ENCODE results near the gene ANKDD1B.
"Not testable (repeated sequence)": the region's sequence is repeated elsewhere in the genome, so short reads cannot be mapped to it uniquely, and the experiment has no call there.

ANKDD1B gene

DNA sequence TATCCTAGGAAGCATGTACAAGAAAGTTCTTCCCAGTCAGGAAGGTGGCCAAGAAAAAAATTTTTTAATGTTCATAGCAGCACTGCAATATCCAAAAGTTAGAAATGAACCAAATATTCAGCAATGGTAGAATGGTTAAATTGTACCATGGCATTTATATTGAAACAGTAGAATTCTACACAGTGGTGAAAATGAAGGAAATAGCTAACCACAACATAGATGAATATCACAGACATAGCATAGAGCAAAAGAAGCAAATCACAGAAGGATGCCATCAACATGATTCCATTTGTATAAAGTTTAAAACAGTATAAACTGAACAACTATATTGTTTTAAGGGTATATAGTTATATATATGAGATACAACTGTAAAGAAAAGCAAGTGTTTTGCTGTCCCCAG is 10.7 kb upstream of the ANKDD1B start:
- no peak overlapping the region for H3K9ac ChIP-seq (ENCODE audit: low read depth in 1 of 2, low read length in 2 of 2)
- no peaks in the 10 kb centered on the region for H3K4me1 ChIP-seq (ENCODE audit: control insufficient read depth in 1 of 2, insufficient read depth in 2 of 2, low read length in 2 of 2)
- H3K27ac ChIP-seq (ENCODE audit: low read depth, low read length) = no peak overlapping the region
- no peaks in the 10 kb centered on the region for H3K9me3 ChIP-seq (ENCODE audit: control insufficient read depth in 1 of 2, low read length in 2 of 2)
- no peak overlapping the region for H3K4me3 ChIP-seq (ENCODE audit: low read depth in 1 of 2, low read length in 2 of 2)
- H3K36me3 ChIP-seq (ENCODE audit: control insufficient read depth in 1 of 2, insufficient read depth in 2 of 2, low read length in 2 of 2) = peaks cover 0 to 7% of the 10 kb centered on the region in 2 donors
- no peaks in the 10 kb centered on the region for H3K27me3 ChIP-seq (ENCODE audit: control insufficient read depth in 1 of 2, insufficient read depth in 2 of 2, low read length in 2 of 2)

DNA sequence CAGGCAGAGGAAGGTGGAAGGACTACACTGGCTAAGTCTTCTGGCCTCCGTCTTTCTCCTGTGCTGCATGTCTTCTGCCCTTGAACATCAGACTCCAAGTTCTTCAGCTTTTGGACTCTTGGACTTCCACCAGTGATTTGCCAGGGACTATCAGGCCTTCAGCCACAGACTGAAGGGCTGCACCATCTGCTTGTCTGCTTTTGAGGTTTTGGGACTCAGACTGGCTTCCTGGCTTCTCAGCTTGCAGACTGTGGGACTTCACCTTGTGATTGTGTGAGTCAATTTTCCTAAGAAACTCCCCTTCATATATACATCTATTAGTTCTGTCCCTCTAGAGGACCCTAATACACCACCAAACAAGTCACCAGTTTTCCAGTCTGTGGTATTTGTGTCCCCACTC is 9.7 kb upstream of the ANKDD1B start:
- Histone ChIP-seq H3K9me3 (ENCODE audit: control insufficient read depth in 1 of 2, low read length in 2 of 2) (no peaks in the 10 kb centered on the region), H3K36me3 (ENCODE audit: control insufficient read depth in 1 of 2, insufficient read depth in 2 of 2, low read length in 2 of 2) (peaks cover 0 to 7% of the 10 kb centered on the region in 2 donors), H3K27me3 (ENCODE audit: control insufficient read depth in 1 of 2, insufficient read depth in 2 of 2, low read length in 2 of 2) (no peaks in the 10 kb centered on the region), H3K4me1 (ENCODE audit: control insufficient read depth in 1 of 2, insufficient read depth in 2 of 2, low read length in 2 of 2) (no peaks in the 10 kb centered on the region), H3K4me3 (ENCODE audit: low read depth in 1 of 2, low read length in 2 of 2) (no peak overlapping the region), H3K27ac (ENCODE audit: low read depth, low read length) (no peak overlapping the region), H3K9ac (ENCODE audit: low read depth in 1 of 2, low read length in 2 of 2) (no peak overlapping the region)

DNA sequence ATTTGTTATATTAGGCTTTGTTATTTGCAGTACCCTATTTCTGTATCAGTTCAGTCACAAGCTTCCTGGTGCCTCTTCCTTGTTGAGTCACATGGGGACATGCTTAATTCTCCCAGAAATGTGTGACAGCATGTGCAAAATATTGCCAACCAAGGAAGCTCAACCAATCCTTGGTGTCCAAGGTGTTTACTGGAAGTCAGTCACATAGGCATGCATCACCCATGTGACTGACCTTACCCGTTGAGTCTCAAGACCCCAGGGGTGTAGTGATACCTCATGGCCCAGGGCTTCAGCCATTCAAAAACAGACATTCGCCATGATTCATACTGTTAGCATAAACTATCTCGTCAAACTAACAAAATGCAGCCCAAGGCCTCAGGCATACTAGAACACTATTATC is 9.3 kb upstream of the ANKDD1B start:
- H3K27me3 ChIP-seq (ENCODE audit: control insufficient read depth in 1 of 2, insufficient read depth in 2 of 2, low read length in 2 of 2) = no peaks in the 10 kb centered on the region
- no peak overlapping the region for H3K4me3 ChIP-seq (ENCODE audit: low read depth in 1 of 2, low read length in 2 of 2)
- no peaks in the 10 kb centered on the region for H3K9me3 ChIP-seq (ENCODE audit: control insufficient read depth in 1 of 2, low read length in 2 of 2)
- no peak overlapping the region for H3K27ac ChIP-seq (ENCODE audit: low read depth, low read length)
- H3K9ac ChIP-seq (ENCODE audit: low read depth in 1 of 2, low read length in 2 of 2) = no peak overlapping the region
- H3K4me1 ChIP-seq (ENCODE audit: control insufficient read depth in 1 of 2, insufficient read depth in 2 of 2, low read length in 2 of 2) = no peaks in the 10 kb centered on the region
- H3K36me3 ChIP-seq (ENCODE audit: control insufficient read depth in 1 of 2, insufficient read depth in 2 of 2, low read length in 2 of 2) = peaks cover 0 to 7% of the 10 kb centered on the region in 2 donors

DNA sequence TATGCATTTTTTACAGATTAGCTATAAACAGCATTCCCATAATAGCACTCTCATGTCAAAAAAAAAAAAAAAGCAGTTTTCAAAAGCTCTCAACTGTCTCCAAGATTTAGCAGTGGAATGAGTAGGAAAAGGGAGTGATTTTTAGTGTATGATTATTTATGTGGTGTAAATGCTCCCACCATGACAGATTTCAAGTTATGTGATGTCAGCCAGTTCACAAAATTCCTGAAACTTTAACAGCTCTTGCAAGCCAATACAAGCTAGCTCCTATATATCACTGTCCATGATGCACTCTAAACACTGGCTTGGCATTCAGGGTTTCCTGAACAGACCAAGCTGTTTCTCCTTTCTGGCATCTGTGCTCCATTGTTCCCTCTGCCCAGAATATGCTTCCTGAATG is 7.9 kb upstream of the ANKDD1B start:
- Histone ChIP-seq H3K9me3 (ENCODE audit: control insufficient read depth in 1 of 2, low read length in 2 of 2) (no peaks in the 10 kb centered on the region), H3K27me3 (ENCODE audit: control insufficient read depth in 1 of 2, insufficient read depth in 2 of 2, low read length in 2 of 2) (no peaks in the 10 kb centered on the region), H3K27ac (ENCODE audit: low read depth, low read length) (no peak overlapping the region), H3K36me3 (ENCODE audit: control insufficient read depth in 1 of 2, insufficient read depth in 2 of 2, low read length in 2 of 2) (peaks cover 0 to 4% of the 10 kb centered on the region in 2 donors), H3K4me1 (ENCODE audit: control insufficient read depth in 1 of 2, insufficient read depth in 2 of 2, low read length in 2 of 2) (no peaks in the 10 kb centered on the region), H3K9ac (ENCODE audit: low read depth in 1 of 2, low read length in 2 of 2) (no peak overlapping the region), H3K4me3 (ENCODE audit: low read depth in 1 of 2, low read length in 2 of 2) (no peak overlapping the region)

DNA sequence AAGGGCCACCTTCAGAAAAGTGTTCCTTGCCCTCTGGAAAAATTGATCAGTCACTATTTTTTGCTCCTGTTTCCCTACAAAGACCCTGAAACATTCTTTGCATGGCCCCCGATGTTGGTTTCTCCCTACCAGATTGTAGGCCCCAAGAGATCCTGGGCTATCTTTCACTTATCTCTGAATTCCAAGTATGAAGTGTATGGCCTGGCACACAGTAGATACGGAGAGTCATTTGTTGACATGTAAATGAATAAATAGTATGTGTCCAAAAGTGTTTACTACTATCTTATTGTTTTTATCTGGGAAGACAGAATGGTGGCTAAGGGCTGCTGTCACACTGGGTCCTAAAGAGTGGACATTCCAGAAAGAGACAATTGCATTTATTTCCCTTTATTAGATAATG is 7.4 kb upstream of the ANKDD1B start:
- no peak overlapping the region for H3K27ac ChIP-seq (ENCODE audit: low read depth, low read length)
- no peak overlapping the region for H3K4me3 ChIP-seq (ENCODE audit: low read depth in 1 of 2, low read length in 2 of 2)
- H3K4me1 ChIP-seq (ENCODE audit: control insufficient read depth in 1 of 2, insufficient read depth in 2 of 2, low read length in 2 of 2) = no peaks in the 10 kb centered on the region
- no peaks in the 10 kb centered on the region for H3K27me3 ChIP-seq (ENCODE audit: control insufficient read depth in 1 of 2, insufficient read depth in 2 of 2, low read length in 2 of 2)
- H3K9me3 ChIP-seq (ENCODE audit: control insufficient read depth in 1 of 2, low read length in 2 of 2) = no peaks in the 10 kb centered on the region
- H3K36me3 ChIP-seq (ENCODE audit: control insufficient read depth in 1 of 2, insufficient read depth in 2 of 2, low read length in 2 of 2) = peaks cover 0 to 4% of the 10 kb centered on the region in 2 donors
- H3K9ac ChIP-seq (ENCODE audit: low read depth in 1 of 2, low read length in 2 of 2) = no peak overlapping the region

DNA sequence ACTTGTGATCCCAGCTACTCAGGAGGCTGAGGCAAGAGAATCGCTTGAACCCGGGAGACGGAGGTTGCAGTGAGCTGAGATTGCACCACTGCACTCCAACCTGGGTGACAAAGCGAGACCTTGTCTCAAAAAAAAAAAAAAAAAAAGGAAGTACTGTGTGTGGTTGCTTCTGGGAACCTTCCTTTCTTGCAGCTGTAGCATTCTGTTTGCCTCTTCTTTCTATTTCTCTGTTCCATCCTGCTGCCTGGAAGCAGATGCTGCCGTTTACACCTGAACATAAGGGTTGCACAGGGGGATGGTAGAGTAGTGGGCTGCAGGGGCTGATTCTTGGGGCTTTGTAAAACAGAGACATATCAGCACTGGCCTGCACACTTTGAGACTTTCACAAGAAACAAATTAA is 3.9 kb upstream of the ANKDD1B start:
- not testable (repeated sequence) for H3K36me3 ChIP-seq (ENCODE audit: control insufficient read depth in 1 of 2, insufficient read depth in 2 of 2, low read length in 2 of 2); H3K9me3 ChIP-seq (ENCODE audit: control insufficient read depth in 1 of 2, low read length in 2 of 2); H3K4me1 ChIP-seq (ENCODE audit: control insufficient read depth in 1 of 2, insufficient read depth in 2 of 2, low read length in 2 of 2); H3K9ac ChIP-seq (ENCODE audit: low read depth in 1 of 2, low read length in 2 of 2); H3K4me3 ChIP-seq (ENCODE audit: low read depth in 1 of 2, low read length in 2 of 2); H3K27me3 ChIP-seq (ENCODE audit: control insufficient read depth in 1 of 2, insufficient read depth in 2 of 2, low read length in 2 of 2); H3K27ac ChIP-seq (ENCODE audit: low read depth, low read length)

DNA sequence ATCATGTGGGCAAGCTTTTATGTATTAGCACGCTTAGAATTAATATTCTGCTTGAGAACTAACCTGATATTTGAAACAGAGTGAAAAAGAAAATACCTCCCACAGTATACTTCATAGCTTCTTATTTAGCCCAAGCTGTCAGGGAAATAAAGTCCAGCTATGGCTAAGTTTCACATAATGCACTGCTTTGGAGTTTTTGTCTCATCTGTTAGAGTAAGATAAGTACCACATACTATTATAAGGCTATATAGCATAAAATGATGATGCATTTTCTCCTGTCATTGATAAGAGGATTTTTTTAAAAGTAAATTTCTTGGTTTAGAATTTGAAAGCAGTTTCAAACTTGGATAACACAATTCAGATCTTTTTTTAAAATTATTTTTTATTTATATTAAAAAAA is 2.4 kb upstream of the ANKDD1B start:
- no peak overlapping the region for H3K27ac ChIP-seq (ENCODE audit: low read depth, low read length)
- no peak overlapping the region for H3K4me3 ChIP-seq (ENCODE audit: low read depth in 1 of 2, low read length in 2 of 2)
- H3K27me3 ChIP-seq (ENCODE audit: control insufficient read depth in 1 of 2, insufficient read depth in 2 of 2, low read length in 2 of 2) = no peaks in the 10 kb centered on the region
- H3K4me1 ChIP-seq (ENCODE audit: control insufficient read depth in 1 of 2, insufficient read depth in 2 of 2, low read length in 2 of 2) = peaks cover 0 to 12% of the 10 kb centered on the region in 2 donors
- no peaks in the 10 kb centered on the region for H3K9me3 ChIP-seq (ENCODE audit: control insufficient read depth in 1 of 2, low read length in 2 of 2)
- H3K36me3 ChIP-seq (ENCODE audit: control insufficient read depth in 1 of 2, insufficient read depth in 2 of 2, low read length in 2 of 2) = no peaks in the 10 kb centered on the region
- H3K9ac ChIP-seq (ENCODE audit: low read depth in 1 of 2, low read length in 2 of 2) = no peak overlapping the region

DNA sequence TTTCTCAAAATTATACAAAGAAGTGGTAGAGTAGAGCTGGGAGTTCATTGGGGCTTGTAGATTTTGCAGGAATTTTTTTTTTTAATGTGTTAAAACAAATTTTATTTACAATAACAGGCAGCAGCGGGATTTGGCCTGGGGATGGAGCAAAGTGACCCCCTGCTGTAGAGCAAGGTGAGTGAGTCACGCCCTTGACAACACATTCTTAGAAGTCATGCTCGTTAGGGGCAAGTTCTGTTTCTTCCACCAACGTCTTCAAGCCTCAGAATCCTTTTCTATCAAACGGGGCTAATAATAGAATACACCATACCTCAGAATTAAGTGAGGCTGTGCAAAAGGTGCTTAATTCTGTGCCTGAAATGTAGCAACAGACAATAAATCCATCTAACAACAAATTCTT is 1.1 kb upstream of the ANKDD1B start:
- H3K27me3 ChIP-seq (ENCODE audit: control insufficient read depth in 1 of 2, insufficient read depth in 2 of 2, low read length in 2 of 2) = no peaks in the 10 kb centered on the region
- H3K9me3 ChIP-seq (ENCODE audit: control insufficient read depth in 1 of 2, low read length in 2 of 2) = no peaks in the 10 kb centered on the region
- H3K9ac ChIP-seq (ENCODE audit: low read depth in 1 of 2, low read length in 2 of 2) = no peak overlapping the region
- no peaks in the 10 kb centered on the region for H3K36me3 ChIP-seq (ENCODE audit: control insufficient read depth in 1 of 2, insufficient read depth in 2 of 2, low read length in 2 of 2)
- H3K4me1 ChIP-seq (ENCODE audit: control insufficient read depth in 1 of 2, insufficient read depth in 2 of 2, low read length in 2 of 2) = peaks cover 5 to 15% of the 10 kb centered on the region in 2 donors
- no peak overlapping the region for H3K4me3 ChIP-seq (ENCODE audit: low read depth in 1 of 2, low read length in 2 of 2)
- no peak overlapping the region for H3K27ac ChIP-seq (ENCODE audit: low read depth, low read length)

DNA sequence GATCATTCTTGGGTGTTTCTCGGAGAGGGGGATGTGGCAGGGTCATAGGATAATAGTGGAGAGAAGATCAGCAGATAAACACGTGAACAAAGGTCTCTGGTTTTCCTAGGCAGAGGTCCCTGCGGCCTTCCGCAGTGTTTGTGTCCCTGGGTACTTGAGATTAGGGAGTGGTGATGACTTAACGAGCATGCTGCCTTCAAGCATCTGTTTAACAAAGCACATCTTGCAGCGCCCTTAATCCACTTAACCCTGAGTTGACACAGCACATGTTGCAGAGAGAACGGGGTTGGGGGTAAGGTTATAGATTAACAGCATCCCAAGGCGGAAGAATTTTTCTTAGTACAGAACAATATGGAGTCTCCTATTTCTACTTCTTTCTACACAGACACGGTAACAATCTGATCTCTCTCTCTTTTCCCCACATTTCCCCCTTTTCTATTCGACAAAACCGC is 368 bp upstream of the ANKDD1B start:
- Histone ChIP-seq H3K9ac (ENCODE audit: low read depth in 1 of 2, low read length in 2 of 2) (peak overlapping the region; percentile 48 to 69), H3K4me3 (ENCODE audit: low read depth in 1 of 2, low read length in 2 of 2) (peak overlapping the region; percentile 76 to 78), H3K4me1 (ENCODE audit: control insufficient read depth in 1 of 2, insufficient read depth in 2 of 2, low read length in 2 of 2) (peaks cover 5 to 15% of the 10 kb centered on the region in 2 donors)
- not testable (repeated sequence) for H3K27me3 ChIP-seq (ENCODE audit: control insufficient read depth in 1 of 2, insufficient read depth in 2 of 2, low read length in 2 of 2); H3K36me3 ChIP-seq (ENCODE audit: control insufficient read depth in 1 of 2, insufficient read depth in 2 of 2, low read length in 2 of 2); H3K27ac ChIP-seq (ENCODE audit: low read depth, low read length); H3K9me3 ChIP-seq (ENCODE audit: control insufficient read depth in 1 of 2, low read length in 2 of 2)

DNA sequence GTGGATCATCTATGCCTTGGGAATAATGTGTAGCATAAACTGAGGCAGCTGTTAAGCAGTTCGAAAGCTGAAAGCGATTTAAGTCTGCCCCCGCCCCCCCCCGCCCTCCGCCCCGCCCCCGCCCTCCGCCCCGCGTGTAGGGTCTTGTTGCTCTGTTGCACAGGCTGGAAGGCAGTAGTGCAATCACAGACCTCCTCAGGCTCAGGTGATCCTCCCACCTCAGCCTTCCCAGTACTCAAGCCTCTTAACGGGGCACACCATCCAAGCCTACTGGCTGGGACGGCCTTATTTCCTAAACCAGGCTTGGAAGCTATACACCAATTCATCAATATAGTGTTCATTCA is 945 bp downstream of the ANKDD1B start:
- H3K9ac ChIP-seq (ENCODE audit: low read depth in 1 of 2, low read length in 2 of 2) = no peak overlapping the region
- H3K9me3 ChIP-seq (ENCODE audit: control insufficient read depth in 1 of 2, low read length in 2 of 2) = no peaks in the 10 kb centered on the region
- H3K27ac ChIP-seq (ENCODE audit: low read depth, low read length) = no peak overlapping the region
- peaks cover 14 to 19% of the 10 kb centered on the region in 2 donors for H3K4me1 ChIP-seq (ENCODE audit: control insufficient read depth in 1 of 2, insufficient read depth in 2 of 2, low read length in 2 of 2)
- H3K4me3 ChIP-seq (ENCODE audit: low read depth in 1 of 2, low read length in 2 of 2) = peak overlapping the region; percentile 76 to 78
- no peaks in the 10 kb centered on the region for H3K36me3 ChIP-seq (ENCODE audit: control insufficient read depth in 1 of 2, insufficient read depth in 2 of 2, low read length in 2 of 2)
- no peaks in the 10 kb centered on the region for H3K27me3 ChIP-seq (ENCODE audit: control insufficient read depth in 1 of 2, insufficient read depth in 2 of 2, low read length in 2 of 2)

DNA sequence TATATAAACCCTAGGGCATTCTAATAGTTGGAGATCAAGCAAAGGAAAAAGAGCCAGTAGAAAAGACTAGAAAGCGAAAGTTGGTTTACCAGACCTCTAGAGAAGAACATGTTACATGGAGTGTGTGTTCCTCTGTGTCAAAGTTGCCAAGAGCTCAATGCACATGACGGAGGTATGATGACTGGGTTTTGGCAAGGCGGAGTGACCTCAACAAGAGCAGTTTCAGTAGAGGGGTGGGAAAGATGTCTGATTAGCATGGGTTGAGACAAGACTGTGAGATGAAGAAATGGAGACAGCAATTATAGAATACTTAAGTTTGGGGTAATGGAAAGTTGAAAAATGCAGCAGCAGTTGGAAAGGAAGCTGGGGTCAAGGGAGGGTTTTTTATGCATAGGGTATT is 1.6 kb downstream of the ANKDD1B start:
- peaks cover 22 to 26% of the 10 kb centered on the region in 2 donors for H3K4me1 ChIP-seq (ENCODE audit: control insufficient read depth in 1 of 2, insufficient read depth in 2 of 2, low read length in 2 of 2)

More for the DNA sequence above, 1.6 kb downstream of the ANKDD1B start:
- Histone ChIP-seq H3K9ac (ENCODE audit: low read depth in 1 of 2, low read length in 2 of 2) (no peak overlapping the region), H3K36me3 (ENCODE audit: control insufficient read depth in 1 of 2, insufficient read depth in 2 of 2, low read length in 2 of 2) (no peaks in the 10 kb centered on the region), H3K27me3 (ENCODE audit: control insufficient read depth in 1 of 2, insufficient read depth in 2 of 2, low read length in 2 of 2) (no peaks in the 10 kb centered on the region), H3K9me3 (ENCODE audit: control insufficient read depth in 1 of 2, low read length in 2 of 2) (no peaks in the 10 kb centered on the region), H3K27ac (ENCODE audit: low read depth, low read length) (no peak overlapping the region), H3K4me3 (ENCODE audit: low read depth in 1 of 2, low read length in 2 of 2) (no peak overlapping the region)
